Measurements from ENCODE around the gene CCDC124. TPM values are rescaled to one million over a fixed set of nuclear protein-coding genes. Genes with fewer than 3 reads are reported as not detected.

Gene CCDC124
- total and polyA plus RNA-seq, 2 donors from 2014 or later: 59.5 to 120 TPM

- Histone ChIP-seq H3K27ac (ENCODE audit: low read depth in 2 of 2, low read length in 2 of 2) (no peak overlapping the region), H3K9me3 (ENCODE audit: control insufficient read depth in 2 of 3, insufficient read depth in 1 of 3, low read length in 3 of 3) (no peaks in the 10 kb centered on the region), H3K36me3 (ENCODE audit: control insufficient read depth in 2 of 3, insufficient read depth in 3 of 3, low read length in 3 of 3) (no peaks in the 10 kb centered on the region), H3K4me3 (ENCODE audit: low read length in 3 of 3) (no peak overlapping the region), H3K9ac (ENCODE audit: low read length in 3 of 3) (no peak overlapping the region), H3K4me1 (ENCODE audit: control insufficient read depth in 2 of 3, insufficient read depth in 2 of 3, low read depth in 1 of 3, low read length in 3 of 3) (no peaks in the 10 kb centered on the region), H3K27me3 (ENCODE audit: control insufficient read depth, insufficient read depth, low read length) (peaks cover 4% of the 10 kb centered on the region)
- no peak for FAIRE-seq
- intact Hi-C loops (cut with DNase I): no loop called here
- TF ChIP-seq CTCF (IDR thresholded peaks at IDR 0.05; ENCODE audit: borderline replicate concordance, extremely low read depth, insufficient read depth): no peak
- DNase-seq: no peak
These were observed 25.1 kb downstream of the CCDC124 start for GRCh38 chr19:17957885-17958284.

DNA sequence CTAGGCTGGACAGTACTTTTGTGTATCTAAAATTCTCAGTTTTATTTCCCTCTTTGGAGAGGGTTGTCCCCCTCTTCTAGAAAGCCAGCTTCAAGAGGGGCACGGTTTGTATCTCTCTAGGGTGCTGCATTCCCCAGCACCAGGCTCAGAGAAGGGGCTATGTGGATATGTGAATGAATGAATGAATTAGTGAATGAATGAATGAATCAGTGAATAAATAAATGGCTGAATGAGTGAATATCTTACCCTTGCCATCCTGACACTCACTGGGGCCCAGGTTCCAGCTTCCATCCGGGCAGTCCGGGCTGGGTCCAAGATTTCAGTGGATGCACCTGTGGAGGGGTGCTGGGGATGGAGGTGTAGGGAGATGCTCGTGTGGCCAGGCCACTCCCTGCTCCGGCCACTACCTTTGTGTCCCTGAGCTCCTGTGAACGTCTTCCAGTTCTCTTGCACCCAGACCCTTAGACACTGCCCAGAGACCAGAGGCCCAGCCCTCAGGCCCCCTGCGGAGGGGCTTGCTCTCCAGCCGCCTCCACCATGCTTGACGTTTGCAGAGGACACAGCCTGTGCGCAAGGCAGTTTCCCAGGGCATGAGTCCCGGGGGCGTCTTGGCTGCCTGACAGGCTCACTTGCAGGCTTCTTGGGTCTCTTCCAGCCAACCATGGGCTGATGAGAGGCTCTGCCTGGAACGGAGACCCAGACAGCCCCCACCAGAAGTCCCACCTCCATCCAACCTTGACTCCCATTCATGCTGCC is 31.3 kb downstream of the CCDC124 start:
- TF ChIP-seq CTCF (IDR thresholded peaks at IDR 0.05; ENCODE audit: borderline replicate concordance, extremely low read depth, insufficient read depth): no peak
- Histone ChIP-seq H3K9ac (ENCODE audit: low read length in 3 of 3) (no peak overlapping the region), H3K27me3 (ENCODE audit: control insufficient read depth, insufficient read depth, low read length) (no peaks in the 10 kb centered on the region), H3K27ac (ENCODE audit: low read depth in 2 of 2, low read length in 2 of 2) (no peak overlapping the region), H3K9me3 (ENCODE audit: control insufficient read depth in 2 of 3, insufficient read depth in 1 of 3, low read length in 3 of 3) (no peaks in the 10 kb centered on the region), H3K4me1 (ENCODE audit: control insufficient read depth in 2 of 3, insufficient read depth in 2 of 3, low read depth in 1 of 3, low read length in 3 of 3) (peaks cover 0 to 4% (median 0%) of the 10 kb centered on the region in 3 donors), H3K4me3 (ENCODE audit: low read length in 3 of 3) (no peak overlapping the region), H3K36me3 (ENCODE audit: control insufficient read depth in 2 of 3, insufficient read depth in 3 of 3, low read length in 3 of 3) (no peaks in the 10 kb centered on the region)
- no peak for FAIRE-seq
- no peak for DNase-seq
- intact Hi-C loops (cut with DNase I): no loop called here

DNA sequence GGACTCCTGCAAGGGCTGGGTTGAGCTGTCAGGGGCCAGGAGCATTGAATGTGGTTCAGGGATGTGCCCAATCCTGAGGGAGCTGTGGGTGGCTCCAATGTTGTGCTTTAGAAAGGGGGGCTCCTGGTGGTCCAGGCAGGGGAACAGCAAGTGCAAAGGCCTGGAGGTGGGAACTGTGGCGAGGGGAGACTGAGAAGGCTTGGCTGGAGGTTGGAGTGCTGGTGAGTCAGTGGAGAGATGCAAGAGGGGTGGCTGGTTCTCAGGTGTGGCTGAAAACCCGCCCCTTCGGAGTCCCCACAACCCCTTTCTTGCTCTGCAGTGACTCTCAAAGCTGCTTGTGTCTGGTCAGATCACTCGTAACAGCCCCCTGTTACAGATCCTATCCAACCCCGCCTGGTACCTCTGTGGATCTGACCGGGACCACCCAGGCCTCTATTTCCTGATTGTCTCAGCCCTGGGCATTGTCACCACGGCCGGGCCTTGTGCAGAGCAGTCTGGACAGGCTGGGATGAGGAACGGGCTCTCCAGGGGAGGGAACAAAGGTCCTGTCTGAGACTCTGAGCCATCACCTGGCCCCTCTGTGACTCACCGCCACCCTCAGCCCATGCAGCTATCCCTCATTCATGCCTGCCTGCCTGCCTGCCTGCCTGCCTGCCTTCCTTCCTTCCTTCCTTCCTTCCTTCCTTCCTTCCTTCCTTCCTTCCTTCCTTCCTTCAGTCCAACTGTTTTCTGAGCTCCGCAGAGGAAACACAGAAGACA is 32.7 kb downstream of the CCDC124 start:
- intact Hi-C loops (cut with DNase I): no loop called here
- FAIRE-seq: no peak
- no peak for DNase-seq

More for the DNA sequence above, 32.7 kb downstream of the CCDC124 start:
- Histone ChIP-seq H3K36me3 (ENCODE audit: control insufficient read depth in 2 of 3, insufficient read depth in 3 of 3, low read length in 3 of 3) (no peaks in the 10 kb centered on the region), H3K27me3 (ENCODE audit: control insufficient read depth, insufficient read depth, low read length) (no peaks in the 10 kb centered on the region), H3K27ac (ENCODE audit: low read depth in 2 of 2, low read length in 2 of 2) (no peak overlapping the region), H3K4me1 (ENCODE audit: control insufficient read depth in 2 of 3, insufficient read depth in 2 of 3, low read depth in 1 of 3, low read length in 3 of 3) (peaks cover 0 to 4% (median 0%) of the 10 kb centered on the region in 3 donors), H3K9me3 (ENCODE audit: control insufficient read depth in 2 of 3, insufficient read depth in 1 of 3, low read length in 3 of 3) (no peaks in the 10 kb centered on the region), H3K9ac (ENCODE audit: low read length in 3 of 3) (no peak overlapping the region), H3K4me3 (ENCODE audit: low read length in 3 of 3) (no peak overlapping the region)
- no peak for TF ChIP-seq CTCF (IDR thresholded peaks at IDR 0.05; ENCODE audit: borderline replicate concordance, extremely low read depth, insufficient read depth)
